B cell (primary cell): ENCODE data around the gene LRRC4C. TPM values are rescaled to one million over a fixed set of nuclear protein-coding genes. Genes with fewer than 3 reads are reported as not detected.

Source experiments
- ATAC-seq: fragments of 200-7000 bp; cut with Tn5 transposase; one replicate; pipeline ENCODE4 v1.10.0; 2021; ENCODE audit warnings: low read depth, mild to moderate bottlenecking, moderate number of reproducible peaks, moderate library complexity
- CTCF ChIA-PET: fragments of 350-600 bp; sonication (Branson Sonifier 250); formaldehyde crosslinking; loops from one replicate; lab custom pipeline; 2021; ENCODE audit warnings: antibody characterized with exemption, inconsistent platforms; lab: Charles Lee
- POLR2A ChIA-PET: fragments of 350-600 bp; sonication (Branson Sonifier 250); formaldehyde crosslinking; loops from one replicate; lab custom pipeline; 2021; ENCODE audit warnings: antibody characterized with exemption; lab: Charles Lee
- DNase-seq: peaks from one replicate; pipeline ENCODE4 v3.0.0; 2013
- H2AFZ ChIP-seq: 2 replicates; pipeline ENCODE4 v1.6.1; 2012; ENCODE audit warnings: mild to moderate bottlenecking, low read depth, low read length; ENCODE audit not compliant: insufficient read depth, poor library complexity, severe bottlenecking
- H3K27ac ChIP-seq, 2 donors: 1 replicate in 1 of 2; 2 replicates in 1 of 2; pipeline ENCODE4 v1.5.1; 2012 to 2013; ENCODE audit warnings: low read length in 2 of 2, mild to moderate bottlenecking in 2 of 2, moderate library complexity in 1 of 2
- H3K27me3 ChIP-seq, 4 experiments: fragments of 200-600 bp in 1 of 4; sonication (generic) in 1 of 4; replicated peaks in 1 of 4; 1 replicate in 2 of 4; 2 replicates in 2 of 4; pipeline versions ENCODE4 v1.6.1 to v1.7.0; 2013 to 2016; ENCODE audit warnings: low read length in 3 of 4, mild to moderate bottlenecking in 2 of 4, mixed read lengths in 1 of 4, moderate library complexity in 1 of 4; ENCODE audit not compliant: insufficient read depth in 4 of 4, control insufficient read depth in 3 of 4; ENCODE audit errors: control extremely low read depth in 1 of 4
- H3K36me3 ChIP-seq, 2 experiments: replicated peaks in 1 of 2; 1 replicate in 1 of 2; 2 replicates in 1 of 2; pipeline versions ENCODE4 v1.6.1 to v1.7.1; 2013; ENCODE audit warnings: low read length in 1 of 2; ENCODE audit not compliant: insufficient read depth in 2 of 2, control insufficient read depth in 1 of 2; ENCODE audit errors: control extremely low read depth in 1 of 2, extremely low read depth in 1 of 2
- H3K4me1 ChIP-seq, 2 donors: fragments of 200-600 bp in 1 of 2; sonication (generic) in 1 of 2; 1 replicate in 1 of 2; 2 replicates in 1 of 2; pipeline versions ENCODE4 v1.5.1 to v1.6.1; 2013 to 2017; ENCODE audit warnings: low read length in 2 of 2; ENCODE audit not compliant: control insufficient read depth in 2 of 2, insufficient read depth in 2 of 2
- H3K4me2 ChIP-seq: replicated peaks from 2 replicates; pipeline ENCODE3; 2012; ENCODE audit warnings: mild to moderate bottlenecking, low read depth, low read length; ENCODE audit not compliant: poor library complexity, severe bottlenecking
- H3K4me3 ChIP-seq, 5 experiments: fragments of 200-600 bp in 1 of 5; sonication (generic) in 1 of 5; 1 replicate in 3 of 5; 2 replicates in 2 of 5; pipeline versions ENCODE4 v1.5.1 to v1.7.0; 2011 to 2016; ENCODE audit warnings: low read length in 4 of 5, mild to moderate bottlenecking in 4 of 5, low read depth in 2 of 5, control low read depth in 1 of 5, moderate library complexity in 1 of 5; ENCODE audit not compliant: insufficient read depth in 1 of 5; ENCODE audit errors: control extremely low read depth in 1 of 5, extremely low read depth in 1 of 5
- H3K79me2 ChIP-seq: fragments of 200-600 bp; sonication (generic); one replicate; pipeline ENCODE4 v1.6.0; 2016; ENCODE audit warnings: low read length; ENCODE audit not compliant: control insufficient read depth, insufficient read depth
- H3K9ac ChIP-seq: fragments of 200-600 bp; sonication (generic); 2 replicates; pipeline ENCODE4 v1.6.1; 2017; ENCODE audit warnings: mild to moderate bottlenecking, low read length, moderate library complexity
- H3K9me3 ChIP-seq, 3 donors: one replicate each; pipeline versions ENCODE4 v1.6.1 to v1.7.1; 2013; ENCODE audit warnings: low read length in 2 of 3; ENCODE audit not compliant: control insufficient read depth in 2 of 3, insufficient read depth in 1 of 3; ENCODE audit errors: control extremely low read depth in 1 of 3
- H4K20me1 ChIP-seq: 2 replicates; pipeline ENCODE4 v1.6.0; 2012; ENCODE audit warnings: mild to moderate bottlenecking, low read length; ENCODE audit not compliant: insufficient read depth, control insufficient read depth, poor library complexity, severe bottlenecking
- H3K27ac Mint-ChIP-seq: one replicate; pipeline ENCODE4 v1.8.0; 2021; ENCODE audit warnings: mixed read lengths
- H3K27me3 Mint-ChIP-seq: one replicate; pipeline ENCODE4 v1.8.0; 2021; ENCODE audit warnings: mixed read lengths
- H3K4me1 Mint-ChIP-seq: one replicate; pipeline ENCODE4 v1.8.0; 2021; ENCODE audit warnings: mixed read lengths
- H3K4me3 Mint-ChIP-seq: one replicate; pipeline ENCODE4 v1.8.0; 2021; ENCODE audit warnings: mixed read lengths
- H3K9me3 Mint-ChIP-seq: one replicate; pipeline ENCODE4 v1.8.0; 2022; ENCODE audit warnings: mixed read lengths; ENCODE audit not compliant: insufficient read depth
- CTCF ChIP-seq: fragments of 200-600 bp; IDR thresholded peaks from one replicate; pipeline ENCODE4 v1.8.0; 2022; ENCODE audit warnings: antibody characterized with exemption, mild to moderate bottlenecking
- EZH2 ChIP-seq: IDR thresholded peaks from 2 replicates; pipeline ENCODE4 v1.6.1; 2012; ENCODE audit warnings: borderline replicate concordance, low read depth, mild to moderate bottlenecking, moderate library complexity, low read length; ENCODE audit not compliant: insufficient read depth, poor library complexity, severe bottlenecking
- WGBS: methylation state at CpG from one replicate; pipeline ENCODE4 v1.1.5; 2013; ENCODE audit warnings: missing lambda C conversion rate; ENCODE audit not compliant: insufficient coverage; 5-methylcytosine and 5-hydroxymethylcytosine counted together
- intact Hi-C: fragments of 100-400 bp; cut with micrococcal nuclease; formaldehyde crosslinking; loops from one replicate; pipeline ENCODE4 v1.10.0; 2022
- polyA plus RNA-seq: library from polyadenylated mRNA; depleted of rRNA; stranded (reverse); fragments of >200 nt; gene quantifications from 2 replicates; pipeline ENCODE4 v1.2.3, GENCODE V29; 2012
- total RNA-seq, 2 donors: library from RNA; stranded (reverse); fragments of 120-200 nt in 1 of 2; gene quantifications; 1 replicate in 1 of 2; 2 replicates in 1 of 2; pipeline versions ENCODE4 v1.2.3 to v1.2.4, GENCODE V29; 2013 to 2022

LRRC4C gene
- total and polyA plus RNA-seq, 2 donors (not counting 1 experiment from before 2014, with no cell fraction given): 0.57 TPM; not detected in 1

DNA sequence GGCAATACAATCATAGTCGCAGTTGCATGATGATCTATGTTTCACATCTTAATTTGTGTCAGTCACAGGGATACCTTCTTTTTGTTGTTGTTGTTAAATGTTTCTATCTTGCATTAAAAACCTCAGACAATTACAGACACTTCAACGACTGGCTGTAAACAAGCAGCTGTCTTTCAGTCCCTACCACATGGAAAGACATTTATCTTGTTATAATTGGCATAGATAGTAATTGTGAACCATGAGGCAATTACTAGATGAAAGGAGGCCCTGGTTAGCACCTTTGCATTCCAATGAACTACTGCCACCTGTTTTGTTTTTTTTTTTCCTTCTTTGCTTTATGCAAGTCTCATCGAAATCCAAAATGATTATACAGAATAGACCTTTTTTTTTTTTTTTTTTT lies 416.8 kb downstream of the LRRC4C start:
- Mint-ChIP-seq H3K27me3 (no peaks in the 10 kb centered on the region), H3K4me1 (no peaks in the 10 kb centered on the region), H3K4me3 (no peak overlapping the region), H3K27ac (no peak overlapping the region), H3K9me3 (no peaks in the 10 kb centered on the region)
- Histone ChIP-seq H4K20me1 (no peaks in the 10 kb centered on the region), H3K27ac (no peak overlapping the region), H3K4me3 (no peak overlapping the region), H3K4me1 (no peaks in the 10 kb centered on the region), H3K4me2 (no peak overlapping the region), H3K9ac (no peak overlapping the region), H3K36me3 (no peaks in the 10 kb centered on the region), H3K9me3 (no peaks in the 10 kb centered on the region), H3K27me3 (no peaks in the 10 kb centered on the region), H3K79me2 (no peaks in the 10 kb centered on the region), H2AFZ (no peak overlapping the region)
- CTCF ChIA-PET: no interaction called here
- POLR2A ChIA-PET: no interaction called here
- ATAC-seq: no peak
- no peak for DNase-seq
- TF ChIP-seq EZH2 (no peak), CTCF (no peak)
- no CpG with 5 or more reads among the region's 3 CpGs for WGBS
- intact Hi-C loops: no loop called here

GRCh38 chr11:41040474-41040873 lies 419.0 kb downstream of the LRRC4C start:
- ChIA-PET POLR2A (no interaction called here), CTCF (no interaction called here)
- Mint-ChIP-seq H3K9me3 (no peaks in the 10 kb centered on the region), H3K4me3 (no peak overlapping the region), H3K27me3 (no peaks in the 10 kb centered on the region), H3K27ac (no peak overlapping the region), H3K4me1 (no peaks in the 10 kb centered on the region)
- ATAC-seq: no peak
- Histone ChIP-seq H3K27ac (no peak overlapping the region), H3K79me2 (no peaks in the 10 kb centered on the region), H3K4me1 (no peaks in the 10 kb centered on the region), H2AFZ (no peak overlapping the region), H3K27me3 (no peaks in the 10 kb centered on the region), H4K20me1 (no peaks in the 10 kb centered on the region), H3K36me3 (no peaks in the 10 kb centered on the region), H3K9me3 (no peaks in the 10 kb centered on the region), H3K4me3 (no peak overlapping the region), H3K4me2 (no peak overlapping the region), H3K9ac (no peak overlapping the region)
- TF ChIP-seq EZH2: no peak
- TF ChIP-seq CTCF: no peak
- DNase-seq: no peak
- intact Hi-C loops: no loop called here
- WGBS: no CpG with 5 or more reads among the region's 1 CpG
